CD4-positive, alpha-beta T cell treated with Interleukin-6 for 4 hours (primary cell): Measurements from ENCODE around the gene PKMYT1.
A peak's percentile ranks its signal among the peaks of the same experiment; 100 is the strongest.

Experiments
- DNase-seq: peaks from one replicate; pipeline ENCODE4 v3.0.0-alpha.2; 2020; ENCODE audit warnings: mixed read lengths

Gene PKMYT1

GRCh38 chr16:2971985-2972784 is 8.1 kb downstream of the PKMYT1 start:
- no peak for DNase-seq

GRCh38 chr16:2971134-2971984 is 8.9 kb downstream of the PKMYT1 start:
- no peak for DNase-seq

GRCh38 chr16:2970563-2970962 is 9.7 kb downstream of the PKMYT1 start:
- no peak for DNase-seq

DNA sequence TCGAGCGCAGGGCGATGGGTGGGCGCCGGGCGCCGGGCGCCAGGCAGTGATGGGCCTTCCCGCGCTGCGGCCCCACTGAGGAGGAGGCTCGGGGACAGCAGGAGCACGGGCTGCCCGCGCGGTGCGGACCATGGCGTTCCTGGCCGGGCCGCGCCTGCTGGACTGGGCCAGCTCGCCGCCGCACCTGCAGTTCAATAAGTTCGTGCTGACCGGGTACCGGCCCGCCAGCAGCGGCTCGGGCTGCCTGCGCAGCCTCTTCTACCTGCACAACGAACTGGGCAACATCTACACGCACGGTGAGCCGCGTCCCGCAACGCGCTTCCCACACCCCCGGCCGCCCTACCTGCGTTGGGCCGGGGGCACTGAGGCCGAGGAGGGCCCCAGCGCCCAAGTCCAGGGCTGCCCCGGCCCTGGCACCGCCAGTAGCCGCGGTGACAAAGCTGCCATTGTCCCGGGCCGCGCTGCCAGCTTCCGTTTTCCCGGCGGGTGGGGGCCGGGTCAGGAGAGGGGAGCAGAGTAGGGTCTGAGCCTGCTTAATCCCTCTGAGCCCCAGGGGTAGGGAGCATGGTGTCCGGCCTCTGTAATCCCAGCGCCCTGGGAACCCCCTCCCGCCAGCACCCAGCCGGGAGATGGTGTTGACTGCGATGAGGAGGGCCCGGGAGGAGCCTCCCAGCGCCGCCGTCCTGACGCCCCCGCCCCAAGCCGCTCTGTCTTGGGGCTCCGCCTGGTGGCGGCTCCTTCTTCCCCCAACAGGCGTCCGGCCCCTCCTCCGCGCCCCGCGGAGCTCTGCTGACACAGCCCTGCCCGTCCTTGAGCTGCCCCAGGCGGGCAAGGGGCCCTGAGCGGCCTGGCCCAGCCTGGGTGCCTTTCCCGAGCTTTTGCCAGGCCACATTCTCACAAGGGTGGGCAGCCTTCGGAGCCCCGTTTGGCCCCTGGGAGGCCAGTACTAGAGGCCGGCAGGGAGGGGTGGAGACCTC is 10.4 kb downstream of the PKMYT1 start:
- DNase-seq = peak; percentile 69

DNA sequence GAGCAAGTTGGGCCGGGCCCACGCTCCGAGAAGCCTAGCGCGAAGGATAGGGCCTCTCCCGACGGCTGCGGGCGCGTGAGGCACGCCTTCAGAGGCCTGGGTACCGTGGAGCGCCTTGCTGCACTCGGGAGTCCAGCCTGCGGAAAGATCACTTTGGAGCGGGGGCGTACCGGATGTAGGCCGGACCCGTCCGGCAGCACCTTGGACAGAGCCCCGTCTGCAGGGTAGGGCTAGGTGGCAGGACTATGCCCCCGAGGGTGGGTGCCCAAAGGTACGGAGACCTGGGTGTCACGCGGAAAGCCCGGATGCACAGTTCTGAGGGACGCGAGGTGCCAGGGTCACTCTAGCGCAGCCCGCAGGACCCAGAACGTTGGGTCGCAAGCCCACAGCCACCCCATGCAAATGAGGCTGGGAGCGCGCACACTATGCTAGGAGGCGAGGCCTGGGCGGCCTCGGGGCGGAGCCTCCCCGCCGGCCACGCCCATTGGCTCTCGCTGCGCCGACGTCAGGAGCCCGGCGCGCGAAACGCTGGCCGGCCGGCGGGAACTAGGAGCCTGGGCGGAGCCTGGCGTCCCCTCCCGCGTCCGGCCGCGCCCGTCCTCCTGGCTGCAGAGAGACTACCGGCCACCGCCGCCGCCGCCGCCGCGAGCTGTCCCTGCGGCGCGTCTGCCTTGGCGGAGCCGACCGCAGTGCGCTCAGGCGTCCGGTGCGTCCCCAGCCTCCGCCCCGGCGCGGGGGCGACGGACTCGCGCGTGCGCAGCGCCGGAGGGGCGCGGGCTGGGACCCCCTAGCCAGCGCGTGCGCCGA is 11.3 kb downstream of the PKMYT1 start, which contains the start of gene PAQR4:
Gene PAQR4, plus strand, starts transcription at position 611 of the 807 bp plus-strand sequence. CDS start 327 bp downstream, outside the sequence.
- DNase-seq = peak; percentile 81

GRCh38 chr16:2968368-2968737 is 11.9 kb downstream of the PKMYT1 start:
- no peak for DNase-seq

- DNase-seq = no peak
Observed at GRCh38 chr16:2967721-2968161, 12.5 kb downstream of the PKMYT1 start.

- DNase-seq = no peak
Observed at GRCh38 chr16:2967211-2967631, 13.0 kb downstream of the PKMYT1 start.

DNA sequence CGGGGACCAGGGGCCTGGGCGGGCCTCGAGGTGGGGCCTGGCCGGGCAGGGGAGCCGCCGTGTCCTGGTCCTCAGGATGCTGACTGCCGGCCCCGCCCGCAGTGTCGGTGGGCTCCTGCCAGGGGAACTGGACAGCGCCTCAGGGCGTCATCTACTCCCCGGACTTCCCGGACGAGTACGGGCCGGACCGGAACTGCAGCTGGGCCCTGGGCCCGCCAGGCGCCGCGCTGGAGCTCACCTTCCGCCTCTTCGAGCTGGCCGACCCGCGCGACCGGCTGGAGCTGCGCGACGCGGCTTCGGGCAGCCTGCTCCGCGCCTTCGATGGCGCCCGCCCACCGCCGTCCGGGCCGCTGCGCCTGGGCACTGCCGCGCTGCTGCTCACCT is 13.4 kb downstream of the PKMYT1 start:
- peak; percentile 22 for DNase-seq

DNA sequence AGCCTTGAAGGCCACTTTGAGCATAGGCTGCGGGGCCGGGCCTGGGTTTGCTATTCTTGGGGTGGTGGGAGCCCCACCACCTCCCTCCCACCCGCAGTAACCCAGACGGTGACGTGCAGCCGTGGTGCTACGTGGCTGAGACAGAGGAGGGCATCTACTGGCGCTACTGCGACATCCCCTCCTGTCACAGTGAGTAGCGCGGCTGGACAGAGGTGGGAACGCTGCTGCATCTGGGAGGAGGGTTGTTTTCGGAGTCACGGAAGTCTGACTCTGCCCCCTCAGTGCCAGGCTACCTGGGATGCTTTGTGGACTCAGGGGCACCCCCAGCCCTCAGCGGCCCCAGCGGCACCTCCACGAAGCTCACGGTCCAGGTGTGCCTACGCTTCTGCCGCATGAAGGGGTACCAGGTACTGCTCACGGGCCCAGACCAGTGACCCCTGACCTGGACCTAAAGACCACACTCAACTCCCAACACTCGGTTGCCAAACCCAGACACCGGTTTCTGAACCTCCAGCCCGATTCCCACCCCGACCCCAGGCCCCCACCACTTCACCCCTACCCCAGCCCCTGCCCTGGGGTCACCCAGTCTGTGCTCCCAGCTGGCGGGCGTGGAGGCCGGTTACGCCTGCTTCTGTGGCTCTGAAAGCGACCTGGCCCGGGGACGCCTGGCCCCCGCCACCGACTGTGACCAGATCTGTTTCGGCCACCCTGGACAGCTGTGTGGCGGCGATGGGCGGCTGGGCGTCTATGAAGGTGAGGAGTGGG is 14.0 kb downstream of the PKMYT1 start:
- no peak for DNase-seq

DNA sequence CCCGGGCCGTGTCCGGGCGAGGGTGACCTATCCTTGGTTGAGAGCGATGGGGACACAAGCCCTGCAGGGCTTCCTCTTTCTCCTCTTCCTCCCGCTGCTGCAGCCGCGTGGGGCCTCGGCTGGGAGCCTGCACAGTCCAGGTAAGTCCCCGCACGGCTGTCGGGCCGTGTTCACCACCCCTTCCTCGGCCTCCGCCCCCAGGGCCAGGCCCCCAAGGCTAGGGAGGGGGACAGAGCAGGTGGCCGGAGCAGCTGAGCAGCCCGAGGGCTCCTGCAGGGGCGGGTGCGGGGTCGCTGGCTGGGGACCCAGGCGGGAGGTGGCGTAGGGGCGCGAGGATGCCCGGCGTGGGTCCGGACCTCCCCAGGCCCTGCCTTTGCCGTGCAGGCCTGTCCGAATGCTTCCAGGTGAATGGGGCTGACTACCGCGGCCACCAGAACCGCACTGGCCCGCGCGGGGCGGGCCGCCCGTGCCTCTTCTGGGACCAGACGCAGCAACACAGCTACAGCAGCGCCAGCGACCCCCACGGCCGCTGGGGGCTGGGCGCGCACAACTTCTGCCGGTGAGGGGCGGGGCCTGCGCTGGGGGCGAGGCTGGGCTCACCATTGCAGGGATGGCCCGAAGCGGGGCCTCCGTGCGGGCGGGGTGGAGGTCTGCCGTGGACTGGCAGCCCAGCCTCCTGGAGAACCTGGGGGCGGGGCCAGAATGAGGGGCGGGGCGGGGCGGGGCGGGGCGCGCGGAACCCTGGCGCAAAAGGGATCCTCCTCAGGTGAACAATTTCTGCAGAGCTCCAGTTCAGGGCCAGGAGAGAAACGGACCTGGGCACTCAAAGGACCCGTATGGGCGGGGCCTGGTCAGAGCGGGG is 15.5 kb downstream of the PKMYT1 start:
- peak; percentile 71 for DNase-seq

GRCh38 chr16:2963723-2964474 is 16.3 kb downstream of the PKMYT1 start, which contains the start of gene KREMEN2:
Gene KREMEN2 (plus strand): TSS chr16:2964275. CDS start chr16:2964521, 246 bp downstream.
- peak; percentile 36 for DNase-seq

GRCh38 chr16:2963074-2963722 is 17.0 kb downstream of the PKMYT1 start:
- no peak for DNase-seq

GRCh38 chr16:2962334-2963073 is 17.7 kb downstream of the PKMYT1 start:
- no peak for DNase-seq

- no peak for DNase-seq
Observed at GRCh38 chr16:2960183-2961010, 19.8 kb downstream of the PKMYT1 start.

DNA sequence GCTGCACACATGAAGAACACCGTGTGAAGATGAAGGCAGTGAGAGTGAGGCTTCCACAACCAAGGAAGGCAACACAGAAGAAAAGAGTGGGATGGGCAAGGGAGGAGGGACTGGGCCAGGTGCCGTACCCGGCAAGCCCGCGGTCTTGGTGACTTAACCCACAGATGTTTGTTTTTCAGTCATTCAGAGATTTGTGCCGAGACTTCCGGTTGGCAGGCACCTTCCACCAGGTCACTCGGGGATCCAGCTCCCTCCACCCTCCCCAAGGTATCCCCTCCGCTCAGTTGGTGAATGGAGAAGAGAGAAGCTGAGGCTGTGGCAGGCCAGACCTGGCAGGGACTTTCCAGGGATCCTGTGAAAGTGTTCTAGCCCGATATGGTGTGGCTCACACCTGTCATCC is 21.0 kb downstream of the PKMYT1 start:
- no peak for DNase-seq

DNA sequence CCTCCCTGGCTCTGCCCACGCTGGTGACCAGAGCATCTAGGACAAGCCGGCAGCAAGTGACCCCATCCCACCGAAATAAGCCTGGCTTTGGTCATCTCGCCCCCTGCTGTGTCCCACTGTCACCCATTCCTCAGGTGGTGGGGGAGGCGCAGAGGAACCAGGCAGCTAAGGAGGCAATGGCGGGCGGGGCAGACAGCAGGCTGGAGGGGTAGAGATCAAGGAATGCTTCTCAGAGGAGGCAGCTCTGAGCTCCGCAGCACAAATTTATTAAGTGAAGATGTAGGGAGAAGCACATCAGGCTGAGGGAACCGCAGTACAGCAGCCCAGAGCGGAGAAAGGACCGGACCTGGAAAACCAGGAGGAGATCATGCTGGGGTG is 23.7 kb downstream of the PKMYT1 start:
- DNase-seq = no peak
